ENCODE results near the gene AMZ1. TPM values are rescaled to one million over a fixed set of nuclear protein-coding genes. Genes with fewer than 3 reads are reported as not detected.
A peak's percentile ranks its signal among the peaks of the same experiment; 100 is the strongest.

Gene AMZ1
- total and polyA plus RNA-seq, 9 donors: 0.15 to 2.6 (median 0.65) TPM; not detected in 1

DNA sequence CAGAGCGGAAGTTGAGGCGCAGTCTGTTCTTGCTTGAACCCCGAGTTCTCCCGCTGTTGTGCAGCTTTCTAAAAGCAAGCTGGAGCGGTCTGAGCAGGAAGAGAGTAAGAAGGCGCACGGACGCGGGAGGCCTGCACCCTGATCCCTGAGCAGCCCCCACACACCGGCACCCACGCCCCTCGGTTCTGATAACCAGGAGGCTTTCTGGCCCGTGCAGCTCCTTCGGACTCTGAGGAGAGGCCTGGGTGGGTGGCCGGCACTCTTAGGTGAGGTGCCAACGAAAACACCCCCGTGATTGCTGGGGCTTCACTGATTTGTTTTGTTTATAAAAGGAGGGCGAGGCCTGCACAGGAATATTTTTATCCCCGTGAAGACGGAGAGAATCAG lies 28.9 kb downstream of the AMZ1 start:
- TF ChIP-seq, protein P1, sequence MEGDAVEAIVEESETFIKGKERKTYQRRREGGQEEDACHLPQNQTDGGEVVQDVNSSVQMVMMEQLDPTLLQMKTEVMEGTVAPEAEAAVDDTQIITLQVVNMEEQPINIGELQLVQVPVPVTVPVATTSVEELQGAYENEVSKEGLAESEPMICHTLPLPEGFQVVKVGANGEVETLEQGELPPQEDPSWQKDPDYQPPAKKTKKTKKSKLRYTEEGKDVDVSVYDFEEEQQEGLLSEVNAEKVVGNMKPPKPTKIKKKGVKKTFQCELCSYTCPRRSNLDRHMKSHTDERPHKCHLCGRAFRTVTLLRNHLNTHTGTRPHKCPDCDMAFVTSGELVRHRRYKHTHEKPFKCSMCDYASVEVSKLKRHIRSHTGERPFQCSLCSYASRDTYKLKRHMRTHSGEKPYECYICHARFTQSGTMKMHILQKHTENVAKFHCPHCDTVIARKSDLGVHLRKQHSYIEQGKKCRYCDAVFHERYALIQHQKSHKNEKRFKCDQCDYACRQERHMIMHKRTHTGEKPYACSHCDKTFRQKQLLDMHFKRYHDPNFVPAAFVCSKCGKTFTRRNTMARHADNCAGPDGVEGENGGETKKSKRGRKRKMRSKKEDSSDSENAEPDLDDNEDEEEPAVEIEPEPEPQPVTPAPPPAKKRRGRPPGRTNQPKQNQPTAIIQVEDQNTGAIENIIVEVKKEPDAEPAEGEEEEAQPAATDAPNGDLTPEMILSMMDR (IDR thresholded peaks at IDR 0.05): no peak
- TF ChIP-seq EP300 (IDR thresholded peaks at IDR 0.05): no peak
- no peak for TF ChIP-seq POLR2A (IDR thresholded peaks at IDR 0.05)
- 31 to 46% (median 42%) methylated on average over 20 of the region's 20 CpGs for WGBS, 3 donors
- no peaks in the 10 kb centered on the region for H3K9me3 ChIP-seq
- no peaks in the 10 kb centered on the region for H3K36me3 ChIP-seq
- H3K4me3 ChIP-seq: no peak overlapping the region
- peaks cover 13% of the 10 kb centered on the region for H3K4me1 ChIP-seq (ENCODE audit: insufficient read depth)
- H3K27me3 ChIP-seq: no peaks in the 10 kb centered on the region
- intact Hi-C loops (cut with DNase I): no loop called here
- H3K27ac ChIP-seq: peak overlapping the region; percentile 38 to 65
- peak in 1 of 5 donors; percentile 43 for DNase-seq

DNA sequence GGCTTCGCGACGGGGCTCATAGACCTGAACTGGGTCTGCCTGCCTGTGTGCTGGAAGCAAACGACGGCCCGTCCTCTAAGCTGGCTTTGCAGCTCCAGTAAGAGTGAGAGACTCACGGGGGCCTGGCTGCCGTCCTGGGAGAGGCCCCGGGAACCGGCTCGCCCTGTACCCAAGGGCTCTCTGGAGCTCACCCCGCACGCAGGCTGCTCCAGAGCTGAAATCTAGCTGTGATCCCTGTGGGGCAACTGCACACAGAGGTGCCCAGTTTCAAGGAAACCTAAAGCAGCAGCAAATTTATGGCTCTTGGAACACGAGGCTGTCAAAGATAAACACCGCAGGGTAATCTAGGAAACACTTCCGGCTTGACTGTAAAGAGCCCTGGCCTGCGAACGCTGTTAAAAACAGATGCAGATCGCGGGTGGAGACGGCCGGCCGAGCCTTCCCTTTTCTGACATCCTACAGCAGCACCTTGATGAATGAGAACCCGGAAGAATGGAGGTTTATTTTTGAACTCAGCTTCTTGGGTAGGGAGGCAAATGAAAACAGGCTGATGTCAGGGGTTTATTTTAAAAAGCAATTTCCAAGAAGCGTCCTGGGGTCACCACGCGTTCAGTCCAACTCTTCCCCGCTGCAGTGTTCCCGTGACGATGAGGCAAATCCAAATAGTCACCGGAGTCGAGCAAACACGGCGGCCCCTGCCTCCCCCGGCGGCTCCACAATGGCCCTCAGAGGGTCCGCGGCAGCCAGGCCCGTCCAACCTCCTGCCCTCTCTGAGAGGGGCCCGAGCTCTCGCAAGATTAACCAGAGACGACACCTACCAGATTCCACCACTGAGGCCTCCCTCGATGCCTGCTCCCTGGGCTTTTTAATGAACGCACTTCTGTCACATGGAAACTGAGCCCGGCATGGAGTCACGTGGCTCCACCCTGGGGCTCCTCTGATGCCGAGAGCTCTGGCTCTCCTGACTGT lies 29.6 kb downstream of the AMZ1 start:
- 21 to 35% (median 26%) methylated on average over 47 of the region's 47 CpGs for WGBS, 3 donors
- TF ChIP-seq, protein P1 (IDR thresholded peaks at IDR 0.05): no peak
- TF ChIP-seq POLR2A (IDR thresholded peaks at IDR 0.05): no peak
- no peak for TF ChIP-seq EP300 (IDR thresholded peaks at IDR 0.05)
- Histone ChIP-seq H3K4me3 (no peak overlapping the region), H3K27ac (peak overlapping the region; percentile 38 to 65), H3K27me3 (no peaks in the 10 kb centered on the region), H3K36me3 (no peaks in the 10 kb centered on the region), H3K4me1 (ENCODE audit: insufficient read depth) (peaks cover 13% of the 10 kb centered on the region), H3K9me3 (no peaks in the 10 kb centered on the region)
- intact Hi-C loops (cut with DNase I): no loop called here
- DNase-seq: peak; percentile 56 to 80 (median 59)

DNA sequence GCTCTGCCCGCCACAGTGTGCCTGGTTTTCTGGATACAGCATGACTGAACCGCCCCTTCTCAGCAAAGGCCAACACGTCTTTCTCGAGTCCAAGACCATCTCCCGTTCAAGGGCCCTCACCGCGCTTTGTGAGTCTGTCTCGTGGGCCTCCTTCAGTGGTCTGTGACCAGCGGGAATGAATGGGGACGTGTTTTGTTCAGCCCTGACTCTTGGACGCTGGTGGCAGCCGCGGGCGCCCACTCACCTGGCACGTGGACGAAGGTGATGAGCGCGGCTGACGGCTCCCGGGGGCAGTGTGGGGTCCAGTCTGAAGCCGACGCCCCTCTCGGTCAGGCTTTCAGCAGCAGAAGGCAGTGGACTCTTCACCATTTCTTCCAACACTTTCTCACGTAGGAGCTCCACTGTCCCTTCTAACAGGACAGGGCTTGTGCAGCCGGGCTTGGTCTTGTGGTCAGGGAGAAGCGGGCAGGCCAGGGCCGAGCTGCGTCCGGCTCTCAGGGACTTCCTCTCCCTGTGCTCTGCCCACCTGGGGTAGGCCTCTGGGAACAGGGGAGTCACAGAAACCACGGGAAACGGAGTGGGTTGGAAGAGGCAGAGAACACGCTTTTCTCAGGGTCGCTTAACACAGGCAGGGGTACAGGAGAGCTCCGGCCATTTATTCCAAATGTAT lies 30.4 kb downstream of the AMZ1 start:
- no peak for DNase-seq
- TF ChIP-seq POLR2A (IDR thresholded peaks at IDR 0.05) (no peak), EP300 (IDR thresholded peaks at IDR 0.05) (no peak)
- TF ChIP-seq, protein P1 (IDR thresholded peaks at IDR 0.05): no peak
- intact Hi-C loops (cut with DNase I): no loop called here
- Histone ChIP-seq H3K27ac (peak overlapping the region in 1 of 2 donors; percentile 38), H3K4me3 (no peak overlapping the region), H3K4me1 (ENCODE audit: insufficient read depth) (peaks cover 13% of the 10 kb centered on the region), H3K27me3 (no peaks in the 10 kb centered on the region), H3K36me3 (no peaks in the 10 kb centered on the region), H3K9me3 (no peaks in the 10 kb centered on the region)
- WGBS, 3 donors: 92 to 97% (median 94%) methylated on average over 34 of the region's 34 CpGs

DNA sequence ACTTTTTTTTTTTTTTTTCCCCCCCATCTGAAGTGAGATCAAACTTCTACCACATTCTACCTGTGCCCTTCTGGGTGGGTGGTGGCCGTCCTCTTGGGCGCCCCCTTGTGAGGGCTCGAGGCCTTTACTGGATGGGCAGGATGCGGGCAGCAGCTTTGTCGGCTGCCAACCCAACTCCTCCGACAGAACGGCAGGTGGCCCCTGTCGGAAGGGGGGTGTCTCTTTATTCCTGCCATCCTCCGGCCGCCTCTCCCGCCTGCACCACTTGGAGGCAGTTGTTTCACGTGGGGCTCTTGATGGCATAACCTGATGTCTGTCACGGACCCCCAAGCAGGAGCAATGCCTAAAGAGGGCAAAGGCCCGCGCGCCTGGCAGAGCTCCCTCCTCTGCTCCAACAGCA lies 31.0 kb downstream of the AMZ1 start:
- WGBS, 3 donors: 84 to 92% (median 87%) methylated on average over 16 of the region's 16 CpGs
- TF ChIP-seq, protein P1 (IDR thresholded peaks at IDR 0.05): no peak
- TF ChIP-seq POLR2A (IDR thresholded peaks at IDR 0.05) (no peak), EP300 (IDR thresholded peaks at IDR 0.05) (no peak)
- no peak overlapping the region for H3K27ac ChIP-seq
- H3K4me3 ChIP-seq: no peak overlapping the region
- intact Hi-C loops (cut with DNase I): no loop called here
- peaks cover 13% of the 10 kb centered on the region for H3K4me1 ChIP-seq (ENCODE audit: insufficient read depth)
- DNase-seq: peak in 1 of 5 donors; percentile 43
- H3K36me3 ChIP-seq: no peaks in the 10 kb centered on the region
- no peaks in the 10 kb centered on the region for H3K27me3 ChIP-seq
- no peaks in the 10 kb centered on the region for H3K9me3 ChIP-seq

All from ovary (tissue), 9 donors.